NCI-H1930 (cell line): ENCODE measurements around the gene ZNF629.
A peak's percentile ranks its signal among the peaks of the same experiment; 100 is the strongest.

Source experiments
- DNase-seq, 2 experiments: peaks; one replicate each; lab custom pipeline; 2025; lab: John Stamatoyannopoulos, UW

The ZNF629 gene

GRCh38 chr16:30748634-30749445 is 38.2 kb downstream of the ZNF629 start:
- no peak for DNase-seq

DNA sequence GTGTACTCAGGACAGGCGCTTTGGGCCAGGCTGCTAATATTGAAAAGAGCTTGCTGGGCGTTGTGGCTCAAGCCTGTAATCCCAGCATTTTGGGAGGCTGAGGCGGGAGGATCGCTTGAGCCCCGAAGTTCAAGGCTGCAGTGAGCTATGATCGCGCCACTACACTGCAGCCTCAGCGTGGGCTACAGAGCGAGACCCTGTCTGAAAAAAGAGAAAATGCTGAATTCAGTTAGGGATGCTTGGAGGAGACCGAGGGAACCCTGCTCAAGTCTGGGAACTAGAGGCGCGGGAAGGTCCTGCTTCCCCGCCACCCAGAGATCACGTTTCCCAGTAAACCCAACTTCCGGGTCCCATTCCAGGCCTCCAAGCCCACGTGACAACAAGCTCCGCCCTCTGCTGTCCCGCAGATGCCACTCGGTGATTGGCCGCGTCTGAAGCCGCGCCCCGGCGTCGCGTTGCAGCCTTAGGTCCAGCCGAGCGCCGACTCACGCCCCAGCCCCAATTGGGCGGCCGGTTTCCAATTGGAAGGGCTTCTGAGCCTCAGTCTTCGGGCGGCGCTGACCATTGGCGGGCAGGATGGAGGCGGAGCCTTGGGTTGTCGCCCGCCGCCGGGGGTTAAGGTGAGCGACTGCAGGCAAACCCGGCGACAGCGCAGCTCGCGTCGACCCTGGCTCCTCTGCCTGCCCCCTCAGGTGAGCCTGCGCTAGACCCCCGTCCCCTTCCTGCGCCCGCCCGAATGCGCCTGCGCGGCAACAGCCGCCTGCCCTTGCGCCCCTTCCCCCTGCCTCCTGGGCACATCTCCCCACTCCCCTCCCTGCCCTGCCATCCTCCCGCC is 39.0 kb downstream of the ZNF629 start, which contains the start of gene PHKG2:
Gene PHKG2 (plus strand): TSS at position 627 of the 835 bp plus-strand sequence. CDS start 396 bp downstream, outside the sequence.
- DNase-seq = peak; percentile 100

GRCh38 chr16:30747331-30747730 is 39.7 kb downstream of the ZNF629 start:
- no peak for DNase-seq

DNA sequence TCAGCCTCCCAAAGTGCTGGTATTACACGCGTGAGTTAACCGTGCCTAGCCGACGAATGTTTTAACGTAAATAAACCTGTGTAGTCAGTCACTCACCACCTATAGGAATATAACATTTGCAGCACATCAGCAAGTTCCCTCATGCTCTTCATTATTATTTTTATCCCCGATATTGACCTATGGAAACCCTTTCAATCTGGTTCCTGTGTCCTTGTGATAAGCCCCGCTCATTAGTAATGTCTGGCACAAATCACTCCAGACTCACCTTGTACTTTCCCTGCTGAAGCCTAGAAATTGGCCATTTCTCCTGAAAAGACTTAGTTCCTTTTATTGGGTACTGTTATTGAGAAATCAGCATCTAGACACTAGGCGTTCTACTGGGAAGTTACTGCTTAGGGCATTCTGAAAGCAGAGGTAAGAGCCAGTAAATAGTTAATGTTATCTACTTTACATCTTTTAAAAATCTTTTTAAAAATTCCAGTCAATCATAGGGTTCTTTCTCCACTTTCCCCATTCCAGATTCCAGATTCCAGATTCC is 40.3 kb downstream of the ZNF629 start:
- no peak for DNase-seq

GRCh38 chr16:30745082-30745481 is 41.9 kb downstream of the ZNF629 start:
- DNase-seq = no peak

- no peak for DNase-seq
Measured at GRCh38 chr16:30744183-30744582, 42.8 kb downstream of the ZNF629 start.

DNA sequence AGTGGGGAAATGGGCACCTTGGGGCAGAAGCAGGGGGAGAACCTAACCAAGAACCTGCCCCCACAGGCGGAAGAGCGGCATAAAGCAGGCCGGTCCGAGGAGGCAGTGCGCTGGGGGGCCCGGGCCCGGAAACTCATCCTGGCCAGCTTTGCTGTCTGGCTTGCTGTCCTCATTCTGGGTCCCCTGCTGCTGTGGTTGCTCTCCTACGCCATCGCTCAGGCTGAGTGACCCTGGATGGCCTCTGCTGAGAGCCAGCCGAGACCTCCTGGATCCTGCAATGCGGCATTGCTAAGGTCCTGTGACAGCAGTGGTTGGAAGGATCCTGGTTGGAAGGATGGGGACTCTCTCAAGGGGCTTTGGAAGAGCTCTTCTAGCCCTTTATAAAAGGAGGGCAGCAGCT is 43.3 kb downstream of the ZNF629 start:
- no peak for DNase-seq

GRCh38 chr16:30741461-30741914 is 45.5 kb downstream of the ZNF629 start:
- DNase-seq = no peak

GRCh38 chr16:30740364-30741251 is 46.4 kb downstream of the ZNF629 start:
- no peak for DNase-seq

GRCh38 chr16:30738984-30739951 is 47.7 kb downstream of the ZNF629 start:
- no peak for DNase-seq

DNA sequence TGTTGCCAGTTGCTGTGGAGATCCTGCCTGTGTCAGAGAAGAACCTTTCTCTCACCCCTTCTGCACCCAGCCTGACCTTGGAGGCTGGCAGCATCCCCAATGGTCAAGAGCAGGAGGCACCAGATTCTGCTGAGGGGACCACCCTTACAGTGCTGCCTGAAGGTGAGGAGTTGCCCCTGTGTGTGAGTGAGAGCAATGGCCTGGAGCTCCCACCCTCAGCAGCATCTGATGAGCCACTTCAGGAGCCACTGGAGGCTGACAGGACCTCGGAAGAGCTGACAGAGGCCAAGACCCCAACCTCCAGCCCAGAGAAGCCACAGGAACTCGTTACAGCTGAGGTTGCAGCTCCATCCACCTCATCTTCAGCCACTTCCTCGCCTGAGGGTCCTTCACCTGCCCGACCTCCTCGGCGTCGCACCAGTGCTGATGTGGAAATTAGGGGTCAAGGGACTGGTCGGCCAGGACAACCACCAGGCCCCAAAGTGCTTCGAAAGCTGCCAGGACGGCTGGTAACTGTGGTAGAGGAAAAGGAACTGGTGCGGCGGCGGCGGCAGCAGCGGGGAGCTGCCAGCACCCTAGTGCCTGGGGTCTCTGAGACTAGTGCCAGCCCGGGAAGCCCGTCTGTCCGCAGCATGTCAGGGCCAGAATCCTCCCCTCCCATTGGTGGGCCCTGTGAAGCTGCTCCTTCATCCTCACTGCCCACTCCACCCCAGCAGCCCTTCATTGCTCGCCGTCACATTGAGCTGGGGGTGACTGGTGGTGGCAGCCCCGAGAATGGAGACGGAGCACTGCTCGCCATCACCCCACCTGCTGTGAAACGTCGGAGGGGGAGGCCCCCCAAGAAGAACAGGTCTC is 49.0 kb downstream of the ZNF629 start:
- DNase-seq = no peak

GRCh38 chr16:30736995-30737793 is 49.8 kb downstream of the ZNF629 start:
- DNase-seq = no peak

- DNase-seq = no peak
Measured at GRCh38 chr16:30731411-30731810, 55.6 kb downstream of the ZNF629 start.

DNA sequence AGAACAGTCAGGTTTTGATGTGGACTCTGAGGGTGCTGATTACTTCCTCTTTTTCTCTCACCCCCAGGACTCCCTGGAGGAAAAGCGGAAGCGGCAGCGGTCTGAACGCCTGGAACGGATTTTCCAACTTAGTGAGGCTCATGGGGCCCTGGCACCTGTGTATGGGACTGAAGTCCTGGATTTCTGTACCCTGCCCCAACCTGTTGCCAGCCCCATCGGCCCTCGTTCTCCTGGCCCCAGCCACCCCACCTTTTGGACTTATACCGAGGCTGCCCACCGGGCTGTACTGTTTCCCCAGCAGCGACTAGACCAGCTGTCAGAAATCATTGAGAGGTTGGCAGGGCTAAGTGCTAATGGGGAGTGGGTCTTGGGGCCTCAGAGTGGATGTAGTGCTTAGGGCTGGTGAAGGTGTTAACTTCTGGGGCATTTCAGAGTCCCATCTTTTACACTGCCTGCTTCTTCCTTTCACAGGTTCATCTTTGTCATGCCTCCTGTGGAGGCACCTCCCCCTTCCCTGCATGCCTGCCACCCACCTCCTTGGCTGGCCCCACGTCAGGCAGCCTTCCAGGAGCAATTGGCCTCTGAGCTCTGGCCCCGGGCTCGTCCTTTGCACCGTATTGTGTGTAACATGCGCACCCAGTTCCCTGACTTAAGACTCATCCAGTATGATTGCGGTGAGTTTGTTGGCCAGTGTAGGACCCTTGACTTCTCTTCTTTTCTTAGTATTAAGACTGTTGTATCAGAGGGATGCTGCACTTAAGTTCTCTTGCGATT is 57.9 kb downstream of the ZNF629 start:
- DNase-seq = no peak
